CD14-positive monocyte (primary cell): ENCODE measurements around the gene RGS13. TPM values are rescaled to one million over a fixed set of nuclear protein-coding genes. Genes with fewer than 3 reads are reported as not detected.

Experiments
- DNase-seq, 3 donors: peaks; one replicate each; pipeline ENCODE4 v3.0.0-alpha.2; 2011 to 2022
- H2AFZ ChIP-seq: 2 replicates; pipeline ENCODE4 v1.6.0; 2012; ENCODE audit warnings: mild to moderate bottlenecking, low read depth, low read length, inconsistent platforms; ENCODE audit not compliant: insufficient read depth, poor library complexity, severe bottlenecking
- H3K27ac ChIP-seq, 2 donors: 1 replicate in 1 of 2; 2 replicates in 1 of 2; pipeline ENCODE4 v1.5.1; 2012 to 2013; ENCODE audit warnings: low read length in 2 of 2, control low read depth in 1 of 2, inconsistent platforms in 1 of 2, low read depth in 1 of 2, mild to moderate bottlenecking in 1 of 2
- H3K27me3 ChIP-seq, 2 donors: one replicate each; pipeline versions ENCODE4 v1.6.0 to v1.6.1; 2011 to 2013; ENCODE audit warnings: low read length in 2 of 2; ENCODE audit not compliant: control insufficient read depth in 2 of 2, insufficient read depth in 2 of 2
- H3K36me3 ChIP-seq, 2 donors: replicated peaks in 1 of 2; 1 replicate in 1 of 2; 2 replicates in 1 of 2; pipeline versions ENCODE4 v1.5.1 to v1.6.1; 2012 to 2013; ENCODE audit warnings: low read length in 2 of 2, control low read depth in 1 of 2, inconsistent platforms in 1 of 2, mild to moderate bottlenecking in 1 of 2; ENCODE audit not compliant: insufficient read depth in 2 of 2, control insufficient read depth in 1 of 2
- H3K4me1 ChIP-seq, 2 donors: 1 replicate in 1 of 2; 2 replicates in 1 of 2; pipeline versions ENCODE4 v1.5.1 to v1.6.1; 2012 to 2013; ENCODE audit warnings: low read length in 2 of 2, control low read depth in 1 of 2, inconsistent platforms in 1 of 2, mild to moderate bottlenecking in 1 of 2, moderate library complexity in 1 of 2; ENCODE audit not compliant: insufficient read depth in 2 of 2, control insufficient read depth in 1 of 2
- H3K4me2 ChIP-seq: replicated peaks from 2 replicates; pipeline ENCODE3; 2012; ENCODE audit warnings: low read length, moderate library complexity, mild to moderate bottlenecking; ENCODE audit not compliant: poor library complexity, severe bottlenecking; ENCODE audit errors: extremely low read depth
- H3K4me3 ChIP-seq, 3 experiments: fragments of 200-600 bp in 1 of 3; sonication (generic) in 1 of 3; replicated peaks in 1 of 3; 1 replicate in 2 of 3; 2 replicates in 1 of 3; pipeline ENCODE4 v1.5.1; 2011 to 2013; ENCODE audit warnings: low read length in 3 of 3, mild to moderate bottlenecking in 3 of 3, control low read depth in 2 of 3, low read depth in 2 of 3, inconsistent platforms in 1 of 3, moderate library complexity in 1 of 3
- H3K79me2 ChIP-seq: 2 replicates; pipeline ENCODE4 v1.6.0; 2012; ENCODE audit warnings: mild to moderate bottlenecking, control low read depth, inconsistent platforms, low read length, moderate library complexity; ENCODE audit not compliant: insufficient read depth
- H3K9ac ChIP-seq: 2 replicates; pipeline ENCODE4 v1.6.0; 2017; ENCODE audit warnings: low read length, mild to moderate bottlenecking; ENCODE audit not compliant: insufficient read depth, poor library complexity, severe bottlenecking
- H3K9me3 ChIP-seq, 2 donors: replicated peaks in 1 of 2; 1 replicate in 1 of 2; 2 replicates in 1 of 2; pipeline versions ENCODE4 v1.5.1 to v1.6.1; 2012 to 2013; ENCODE audit warnings: low read length in 2 of 2, control low read depth in 1 of 2; ENCODE audit not compliant: control insufficient read depth in 1 of 2, insufficient read depth in 1 of 2
- H4K20me1 ChIP-seq: 2 replicates; pipeline ENCODE4 v1.6.0; 2012; ENCODE audit warnings: mild to moderate bottlenecking, low read length, control low read depth, moderate library complexity; ENCODE audit not compliant: insufficient read depth
- H3K27ac Mint-ChIP-seq, 7 donors: one replicate each; pipeline ENCODE4 v1.8.0; 2020; ENCODE audit warnings: mild to moderate bottlenecking in 7 of 7, mixed read lengths in 7 of 7, moderate library complexity in 6 of 7, inconsistent platforms in 2 of 7
- H3K27me3 Mint-ChIP-seq, 3 donors: one replicate each; pipeline ENCODE4 v1.8.0; 2021 to 2022; ENCODE audit warnings: low read depth in 3 of 3, mild to moderate bottlenecking in 3 of 3, mixed read lengths in 3 of 3, moderate library complexity in 3 of 3, inconsistent platforms in 1 of 3
- H3K36me3 Mint-ChIP-seq, 2 donors: one replicate each; pipeline ENCODE4 v1.8.0; 2020; ENCODE audit warnings: mixed read lengths in 2 of 2, inconsistent platforms in 1 of 2, mild to moderate bottlenecking in 1 of 2
- H3K4me1 Mint-ChIP-seq: one replicate; pipeline ENCODE4 v1.8.0; 2020; ENCODE audit warnings: mild to moderate bottlenecking, mixed read lengths
- H3K4me3 Mint-ChIP-seq, 2 donors: one replicate each; pipeline ENCODE4 v1.8.0; 2020; ENCODE audit warnings: mild to moderate bottlenecking in 2 of 2, mixed read lengths in 2 of 2, moderate library complexity in 1 of 2
- H3K9me3 Mint-ChIP-seq, 7 donors: one replicate each; pipeline ENCODE4 v1.8.0; 2020 to 2022; ENCODE audit warnings: mixed read lengths in 7 of 7, mild to moderate bottlenecking in 6 of 7, moderate library complexity in 6 of 7, inconsistent platforms in 2 of 7
- WGBS: methylation state at CpG from one replicate; pipeline ENCODE4 v1.1.5; 2013; ENCODE audit warnings: missing lambda C conversion rate; ENCODE audit not compliant: insufficient coverage; 5-methylcytosine and 5-hydroxymethylcytosine counted together
- intact Hi-C, 2 donors: fragments of 100-400 bp; cut with micrococcal nuclease; formaldehyde crosslinking; loops; one replicate each; pipeline versions ENCODE4 v1.15.0 to v1.15.1; 2023
- polyA plus RNA-seq, 3 donors: library from polyadenylated mRNA; depleted of rRNA in 1 of 3; unstranded in 2 of 3; stranded (reverse) in 1 of 3; fragments of 300-500 nt in 2 of 3; fragments of >200 nt in 1 of 3; fragmentation: Illumina TruSeq in 2 of 3; gene quantifications; 1 replicate in 2 of 3; 2 replicates in 1 of 3; pipeline ENCODE4 v1.2.3, GENCODE V29; 2012 to 2021
- TF ChIP-seq, protein P1 (sequence below): fragments of 200-600 bp; IDR thresholded peaks from one replicate; pipeline ENCODE4 v1.8.0; 2022; ENCODE audit warnings: antibody characterized with exemption, mild to moderate bottlenecking

The RGS13 gene
- polyA plus RNA-seq, 3 donors, result not detected

- H3K79me2 ChIP-seq, result no peaks in the 10 kb centered on the region
- peaks cover 0 to 4% (median 0%) of the 10 kb centered on the region in 3 donors for H3K27me3 Mint-ChIP-seq
- no peak overlapping the region for H3K9ac ChIP-seq
- no peaks in the 10 kb centered on the region for H3K9me3 ChIP-seq
- no peaks in the 10 kb centered on the region for H4K20me1 ChIP-seq
- peak overlapping the region; percentile 57 to 89 (median 86) for H3K27ac Mint-ChIP-seq
- no peak for DNase-seq
- peak overlapping the region in 1 of 2 donors; percentile 21 for H3K27ac ChIP-seq
- H3K9me3 Mint-ChIP-seq, result no peaks in the 10 kb centered on the region
- no CpG with 5 or more reads among the region's 2 CpGs for WGBS
- no peaks in the 10 kb centered on the region for H3K36me3 Mint-ChIP-seq
- H3K36me3 ChIP-seq, result no peaks in the 10 kb centered on the region
- H3K4me3 ChIP-seq, result peak overlapping the region in 1 of 3 experiments; percentile 59
- peak overlapping the region in 1 of 2 donors; percentile 77 for H3K4me3 Mint-ChIP-seq
- intact Hi-C loops, result loop anchor here (2.0 to 10.0 kb wide), 7 partner anchors 94 to 414 kb away; partner anchors contain the start of gene RGS2 (in 2 of the 2)
- peaks cover 18% of the 10 kb centered on the region for H3K4me1 Mint-ChIP-seq
- peak overlapping the region; percentile 56 for H2AFZ ChIP-seq
- TF ChIP-seq, protein P1, sequence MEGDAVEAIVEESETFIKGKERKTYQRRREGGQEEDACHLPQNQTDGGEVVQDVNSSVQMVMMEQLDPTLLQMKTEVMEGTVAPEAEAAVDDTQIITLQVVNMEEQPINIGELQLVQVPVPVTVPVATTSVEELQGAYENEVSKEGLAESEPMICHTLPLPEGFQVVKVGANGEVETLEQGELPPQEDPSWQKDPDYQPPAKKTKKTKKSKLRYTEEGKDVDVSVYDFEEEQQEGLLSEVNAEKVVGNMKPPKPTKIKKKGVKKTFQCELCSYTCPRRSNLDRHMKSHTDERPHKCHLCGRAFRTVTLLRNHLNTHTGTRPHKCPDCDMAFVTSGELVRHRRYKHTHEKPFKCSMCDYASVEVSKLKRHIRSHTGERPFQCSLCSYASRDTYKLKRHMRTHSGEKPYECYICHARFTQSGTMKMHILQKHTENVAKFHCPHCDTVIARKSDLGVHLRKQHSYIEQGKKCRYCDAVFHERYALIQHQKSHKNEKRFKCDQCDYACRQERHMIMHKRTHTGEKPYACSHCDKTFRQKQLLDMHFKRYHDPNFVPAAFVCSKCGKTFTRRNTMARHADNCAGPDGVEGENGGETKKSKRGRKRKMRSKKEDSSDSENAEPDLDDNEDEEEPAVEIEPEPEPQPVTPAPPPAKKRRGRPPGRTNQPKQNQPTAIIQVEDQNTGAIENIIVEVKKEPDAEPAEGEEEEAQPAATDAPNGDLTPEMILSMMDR, result no peak
- no peaks in the 10 kb centered on the region for H3K27me3 ChIP-seq
- peak overlapping the region; percentile 67 for H3K4me2 ChIP-seq
- peaks cover 12 to 18% of the 10 kb centered on the region in 2 donors for H3K4me1 ChIP-seq
These were observed 27.3 kb upstream of the RGS13 start for GRCh38 chr1:192608671-192609070.

DNA sequence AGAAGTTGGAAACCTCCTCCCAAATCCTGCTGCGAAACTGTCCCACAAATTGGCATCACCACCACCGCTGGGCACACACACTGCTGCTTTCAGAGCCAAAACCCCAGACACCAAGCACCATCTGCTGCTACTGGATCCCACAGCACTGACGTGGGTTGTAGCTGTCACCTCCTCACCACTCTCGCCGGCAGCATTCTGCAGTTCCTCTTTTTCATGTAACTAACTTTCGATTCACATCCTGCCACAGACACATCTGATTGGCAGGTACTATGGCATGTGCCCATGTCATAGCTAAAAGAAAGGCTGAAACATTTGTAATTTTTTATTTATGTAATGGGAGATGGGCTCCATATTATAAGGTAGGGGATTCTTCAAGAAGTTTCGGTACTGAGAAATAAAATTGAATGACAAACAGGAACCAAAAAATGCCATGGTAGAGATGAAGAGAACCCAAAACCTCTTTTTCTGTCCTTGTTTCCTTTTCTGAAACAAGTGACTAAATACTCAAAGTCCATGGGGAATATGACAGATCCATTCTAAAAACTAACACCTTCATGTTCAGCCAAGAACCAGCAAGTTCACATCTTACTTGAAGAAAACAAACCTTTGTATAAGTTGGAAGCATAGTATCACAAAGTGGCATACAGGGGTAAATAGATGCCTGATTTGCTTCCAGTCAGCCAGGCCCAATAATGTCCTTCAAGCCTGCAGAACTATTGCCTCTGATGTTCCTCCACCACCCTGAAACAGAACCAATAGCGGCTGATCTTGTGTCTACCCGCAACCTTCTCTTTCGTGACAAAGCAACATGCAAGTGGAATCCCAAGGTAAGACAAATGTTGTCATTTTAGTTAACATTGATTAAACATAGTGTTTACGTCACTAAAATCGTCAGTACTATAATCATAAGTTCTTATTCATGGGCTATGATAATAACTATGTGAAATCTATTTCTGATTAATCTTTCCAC lies 26.6 kb upstream of the RGS13 start:
- peak overlapping the region in 1 of 2 donors; percentile 21 for H3K27ac ChIP-seq
- Mint-ChIP-seq H3K27me3 (peaks cover 0 to 4% (median 0%) of the 10 kb centered on the region in 3 donors), H3K4me1 (peaks cover 18% of the 10 kb centered on the region), H3K27ac (peak overlapping the region; percentile 57 to 89 (median 86)), H3K4me3 (peak overlapping the region in 1 of 2 donors; percentile 77), H3K36me3 (no peaks in the 10 kb centered on the region), H3K9me3 (no peaks in the 10 kb centered on the region)
- H3K4me3 ChIP-seq, result peak overlapping the region; percentile 8 to 59 (median 43)
- peak overlapping the region; percentile 56 for H2AFZ ChIP-seq
- no peaks in the 10 kb centered on the region for H4K20me1 ChIP-seq
- H3K27me3 ChIP-seq, result no peaks in the 10 kb centered on the region
- H3K4me2 ChIP-seq, result peak overlapping the region; percentile 67
- intact Hi-C loops, result loop anchor here (2.0 to 10.0 kb wide), 7 partner anchors 95 to 413 kb away; partner anchors contain the start of gene RGS2 (in 2 of the 2)
- H3K9me3 ChIP-seq, result no peaks in the 10 kb centered on the region
- H3K79me2 ChIP-seq, result no peaks in the 10 kb centered on the region
- no peaks in the 10 kb centered on the region for H3K36me3 ChIP-seq
- WGBS, result 0% methylated on average over 6 of the region's 12 CpGs
- H3K9ac ChIP-seq, result no peak overlapping the region
- TF ChIP-seq, protein P1, result no peak
- H3K4me1 ChIP-seq, result peaks cover 12 to 18% of the 10 kb centered on the region in 2 donors
- peak; percentile 84 to 90 (median 87) for DNase-seq
